HCT116 (cell line): ENCODE results near the gene PSEN2. TPM values are rescaled to one million over a fixed set of nuclear protein-coding genes. Genes with fewer than 3 reads are reported as not detected.

ENCODE experiments used
- ATAC-seq: fragments of 200-7000 bp; cut with Tn5 transposase; 2 replicates; pipeline ENCODE4 v1.9.1; 2020; ENCODE audit warnings: mild to moderate bottlenecking, moderate library complexity
- BruUV-seq: library from RNA; stranded (reverse); fragments of 400-500 nt; replicated peaks from 2 replicates; lab custom pipeline; 2021; lab: Mats Ljungman, UMichigan
- CTCF ChIA-PET: fragments of 300-600 bp; sonication (Branson Sonifier 250); formaldehyde crosslinking; loops from one replicate; lab custom pipeline; 2021; ENCODE audit warnings: antibody characterized with exemption; lab: Charles Lee
- POLR2A ChIA-PET: fragments of 300-600, 350-600 bp; sonication (Branson Sonifier 250); formaldehyde crosslinking; loops from one replicate; lab custom pipeline; 2021; ENCODE audit warnings: antibody characterized with exemption; lab: Charles Lee
- RAD21 ChIA-PET, 2 experiments: fragments of 300-600 bp; sonication (Branson Sonifier 250); formaldehyde crosslinking; loops; one replicate each; lab custom pipeline; 2023; ENCODE audit warnings: low total read pairs in 2 of 2; ENCODE audit not compliant: uncharacterized antibody in 2 of 2, unreplicated experiment in 2 of 2, low non-redundant PET in 1 of 2; lab: Charles Lee
- DNase-seq: peaks from one replicate; pipeline ENCODE4 v3.0.0-alpha.2; 2010; ENCODE audit warnings: low read depth, low spot score
- H2AFZ ChIP-seq: fragments of 200-600 bp; shearing (Covaris generic), sonication (generic); 2 replicates; pipeline ENCODE4 v1.6.1; 2017; ENCODE audit warnings: low read depth, mixed run types, mixed read lengths, antibody characterized with exemption, low read length; ENCODE audit not compliant: poor library complexity, severe bottlenecking
- H3K27ac ChIP-seq: 2 replicates; pipeline ENCODE4 v1.5.1; 2012; ENCODE audit warnings: low read depth, low read length
- H3K27me3 ChIP-seq: fragments of 200-600 bp; sonication (generic); 2 replicates; pipeline ENCODE4 v1.6.1; 2016; ENCODE audit warnings: mixed run types, low read length, mixed read lengths; ENCODE audit not compliant: insufficient read depth
- H3K36me3 ChIP-seq, 2 experiments: fragments of 200-500 bp in 1 of 2; fragments of 200-600 bp in 1 of 2; sonication (Bioruptor generic) in 1 of 2; sonication (generic) in 1 of 2; 2 replicates each; pipeline versions ENCODE4 v1.5.1 to v1.6.1; 2014 to 2016; ENCODE audit warnings: low read length in 2 of 2, inconsistent platforms in 1 of 2, mixed read lengths in 1 of 2, mixed run types in 1 of 2; ENCODE audit not compliant: insufficient read depth in 2 of 2, control insufficient read depth in 1 of 2
- H3K4me1 ChIP-seq, 2 experiments: fragments of 200-600 bp in 1 of 2; sonication (generic) in 1 of 2; 2 replicates each; pipeline versions ENCODE4 v1.5.1 to v1.6.1; 2012 to 2017; ENCODE audit warnings: low read length in 2 of 2, inconsistent platforms in 1 of 2, mild to moderate bottlenecking in 1 of 2, mixed read lengths in 1 of 2, mixed run types in 1 of 2, moderate library complexity in 1 of 2; ENCODE audit not compliant: insufficient read depth in 2 of 2, control insufficient read depth in 1 of 2
- H3K4me2 ChIP-seq: fragments of 200-600 bp; sonication (generic); 2 replicates; pipeline ENCODE4 v1.6.1; 2017; ENCODE audit warnings: mixed run types, low read length, mixed read lengths
- H3K4me3 ChIP-seq, 2 experiments: fragments of 200-600 bp in 1 of 2; sonication (generic) in 1 of 2; replicated peaks in 1 of 2; 2 replicates each; pipeline ENCODE4 v1.5.1; 2011 to 2016; ENCODE audit warnings: low read length in 2 of 2, control low read depth in 1 of 2, low read depth in 1 of 2, mild to moderate bottlenecking in 1 of 2, mixed read lengths in 1 of 2, mixed run types in 1 of 2
- H3K79me2 ChIP-seq: fragments of 200-600 bp; sonication (generic); 2 replicates; pipeline ENCODE4 v1.6.1; 2017; ENCODE audit warnings: mild to moderate bottlenecking, mixed run types, low read length, moderate library complexity, mixed read lengths; ENCODE audit not compliant: insufficient read depth
- H3K9ac ChIP-seq: fragments of 200-600 bp; sonication (generic); 2 replicates; pipeline ENCODE4 v1.6.1; 2016; ENCODE audit warnings: low read length, mixed read lengths
- H3K9me2 ChIP-seq: fragments of 200-600 bp; sonication (generic), shearing (Covaris generic); 2 replicates; pipeline ENCODE4 v1.6.1; 2017; ENCODE audit warnings: mixed run types, mild to moderate bottlenecking, moderate library complexity; ENCODE audit not compliant: insufficient read depth
- H3K9me3 ChIP-seq, 2 experiments: fragments of 200-500 bp in 1 of 2; fragments of 200-600 bp in 1 of 2; sonication (Bioruptor generic) in 1 of 2; sonication (generic) in 1 of 2; 2 replicates each; pipeline ENCODE4 v1.6.1; 2014 to 2017; ENCODE audit warnings: low read length in 2 of 2, mixed read lengths in 2 of 2, inconsistent platforms in 1 of 2, low read depth in 1 of 2, mild to moderate bottlenecking in 1 of 2, mixed run types in 1 of 2, moderate library complexity in 1 of 2; ENCODE audit not compliant: control insufficient read depth in 1 of 2, insufficient read depth in 1 of 2
- H4K20me1 ChIP-seq: fragments of 200-600 bp; sonication (generic), shearing (Covaris generic); 2 replicates; pipeline ENCODE4 v1.6.1; 2017; ENCODE audit warnings: mixed run types, mild to moderate bottlenecking, moderate library complexity; ENCODE audit not compliant: insufficient read depth
- CBX3 ChIP-seq: IDR thresholded peaks from 2 replicates; pipeline ENCODE4 v1.6.1; 2012; ENCODE audit warnings: low read depth
- CEBPB ChIP-seq: IDR thresholded peaks from 2 replicates; pipeline ENCODE4 v1.6.1; 2012; ENCODE audit warnings: low read depth
- EGR1 ChIP-seq: IDR thresholded peaks from 2 replicates; pipeline ENCODE4 v1.6.1; 2012; ENCODE audit warnings: low read depth
- ELF1 ChIP-seq: IDR thresholded peaks from 2 replicates; pipeline ENCODE4 v1.6.1; 2012; ENCODE audit warnings: low read depth, borderline replicate concordance
- EZH2 ChIP-seq: fragments of 200-600 bp; sonication (generic); IDR thresholded peaks from 2 replicates; pipeline ENCODE4 v1.6.1; 2017; ENCODE audit warnings: antibody characterized with exemption, mixed run types
- EZH2phosphoT487 ChIP-seq: fragments of 200-600 bp; IDR thresholded peaks from 2 replicates; pipeline ENCODE4 v1.6.1; 2018; ENCODE audit warnings: antibody characterized with exemption, borderline replicate concordance
- FOSL1 ChIP-seq: IDR thresholded peaks from 2 replicates; pipeline ENCODE4 v1.6.1; 2012; ENCODE audit warnings: low read depth
- JUND ChIP-seq: IDR thresholded peaks from 2 replicates; pipeline ENCODE4 v1.6.1; 2012
- SP1 ChIP-seq: IDR thresholded peaks from 2 replicates; pipeline ENCODE4 v1.6.1; 2012; ENCODE audit warnings: low read depth
- SRF ChIP-seq: IDR thresholded peaks from 2 replicates; pipeline ENCODE4 v1.6.1; 2012; ENCODE audit warnings: low read depth
- ZNF274 ChIP-seq: fragments of 200-500 bp; sonication (Bioruptor generic); IDR thresholded peaks from 2 replicates; pipeline ENCODE4 v1.6.1; 2014; ENCODE audit warnings: mild to moderate bottlenecking, low read depth, low read length, inconsistent platforms
- intact Hi-C: fragments of 100-400 bp; cut with micrococcal nuclease; formaldehyde crosslinking; loops from 2 replicates; pipeline ENCODE4 v1.10.0; 2022
- total RNA-seq: library from RNA; stranded (reverse); gene quantifications from one replicate; pipeline ENCODE4 v1.2.1, GENCODE V29; 2021; ENCODE audit not compliant: unreplicated experiment
- TF ChIP-seq, protein P1 (sequence below), 3 experiments: fragments of 200-600 bp in 1 of 3; sonication (generic) in 1 of 3; IDR thresholded peaks in 2 of 3; conservative IDR thresholded peaks in 1 of 3; 2 replicates each; pipeline ENCODE4 v1.5.1; 2012 to 2017; ENCODE audit warnings: low read depth in 2 of 3, low read length in 2 of 3, antibody characterized with exemption in 1 of 3, borderline replicate concordance in 1 of 3, control low read depth in 1 of 3, mild to moderate bottlenecking in 1 of 3, mixed read lengths in 1 of 3, mixed run types in 1 of 3, moderate library complexity in 1 of 3; ENCODE audit not compliant: insufficient read depth in 1 of 3
- TF ChIP-seq, protein P2 (sequence below): IDR thresholded peaks from 2 replicates; pipeline ENCODE4 v1.6.1; 2012

PSEN2 gene
- total RNA-seq, 1 experiment from 2014 or later: 28.5 TPM

DNA sequence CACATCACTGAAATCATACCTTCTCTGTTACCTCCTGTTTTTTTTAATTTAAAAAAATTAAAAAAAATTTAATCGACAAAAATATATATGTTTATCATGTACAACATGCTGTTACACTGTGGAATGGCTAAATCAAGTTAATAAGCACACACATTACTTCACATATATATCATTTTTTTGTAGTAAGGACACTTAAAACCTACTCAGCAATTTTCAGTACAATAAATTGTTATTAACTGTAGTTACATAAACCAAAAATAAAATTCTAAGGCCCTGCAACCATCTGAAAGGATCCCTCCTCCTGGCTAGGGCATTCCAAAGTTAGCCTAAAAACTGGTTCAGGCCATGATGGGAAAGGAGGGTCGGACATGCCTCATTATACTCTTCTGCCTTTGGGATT is 46.1 kb downstream of the PSEN2 start (continued):
- TF ChIP-seq, protein P1, sequence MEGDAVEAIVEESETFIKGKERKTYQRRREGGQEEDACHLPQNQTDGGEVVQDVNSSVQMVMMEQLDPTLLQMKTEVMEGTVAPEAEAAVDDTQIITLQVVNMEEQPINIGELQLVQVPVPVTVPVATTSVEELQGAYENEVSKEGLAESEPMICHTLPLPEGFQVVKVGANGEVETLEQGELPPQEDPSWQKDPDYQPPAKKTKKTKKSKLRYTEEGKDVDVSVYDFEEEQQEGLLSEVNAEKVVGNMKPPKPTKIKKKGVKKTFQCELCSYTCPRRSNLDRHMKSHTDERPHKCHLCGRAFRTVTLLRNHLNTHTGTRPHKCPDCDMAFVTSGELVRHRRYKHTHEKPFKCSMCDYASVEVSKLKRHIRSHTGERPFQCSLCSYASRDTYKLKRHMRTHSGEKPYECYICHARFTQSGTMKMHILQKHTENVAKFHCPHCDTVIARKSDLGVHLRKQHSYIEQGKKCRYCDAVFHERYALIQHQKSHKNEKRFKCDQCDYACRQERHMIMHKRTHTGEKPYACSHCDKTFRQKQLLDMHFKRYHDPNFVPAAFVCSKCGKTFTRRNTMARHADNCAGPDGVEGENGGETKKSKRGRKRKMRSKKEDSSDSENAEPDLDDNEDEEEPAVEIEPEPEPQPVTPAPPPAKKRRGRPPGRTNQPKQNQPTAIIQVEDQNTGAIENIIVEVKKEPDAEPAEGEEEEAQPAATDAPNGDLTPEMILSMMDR (IDR thresholded peaks at IDR 0.05 in 2 of 3, conservative IDR thresholded peaks at IDR 0.05 in 1 of 3; ENCODE audit: borderline replicate concordance in 1 of 3, insufficient read depth in 1 of 3, low read depth in 2 of 3, low read length in 2 of 3): no peak

DNA sequence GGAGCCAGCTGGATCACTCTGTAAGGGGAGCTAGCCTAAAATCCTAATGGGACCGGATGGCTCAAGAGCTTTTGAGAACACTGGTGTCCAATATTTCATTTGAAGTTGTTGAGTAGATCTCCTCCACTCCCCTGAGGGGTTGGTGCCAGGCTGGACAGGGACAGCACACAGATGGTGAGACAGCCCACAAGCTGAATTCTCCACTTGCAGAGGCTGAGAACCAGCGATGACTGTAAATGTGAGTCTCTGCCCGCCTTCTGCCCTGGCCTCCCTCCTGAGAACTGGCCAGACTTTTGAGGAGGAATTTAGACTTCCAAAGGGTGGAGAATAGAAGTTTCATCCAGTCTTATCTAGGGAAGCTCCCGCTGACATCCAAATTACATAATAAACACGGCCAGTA is 49.2 kb downstream of the PSEN2 start:
- H3K9me2 ChIP-seq: no peaks in the 10 kb centered on the region
- ATAC-seq: no peak
- H3K4me2 ChIP-seq: no peak overlapping the region
- H4K20me1 ChIP-seq: no peaks in the 10 kb centered on the region
- no peak overlapping the region for H3K27ac ChIP-seq
- TF ChIP-seq JUND (no peak), CEBPB (no peak), EGR1 (no peak), ZNF274 (no peak), SRF (no peak), FOSL1 (no peak), EZH2phosphoT487 (no peak), EZH2 (no peak), CBX3 (no peak), ELF1 (no peak), SP1 (no peak)
- TF ChIP-seq, protein P1 (IDR thresholded peaks at IDR 0.05 in 2 of 3, conservative IDR thresholded peaks at IDR 0.05 in 1 of 3; ENCODE audit: borderline replicate concordance in 1 of 3, insufficient read depth in 1 of 3, low read depth in 2 of 3, low read length in 2 of 3): no peak
- TF ChIP-seq, protein P2, sequence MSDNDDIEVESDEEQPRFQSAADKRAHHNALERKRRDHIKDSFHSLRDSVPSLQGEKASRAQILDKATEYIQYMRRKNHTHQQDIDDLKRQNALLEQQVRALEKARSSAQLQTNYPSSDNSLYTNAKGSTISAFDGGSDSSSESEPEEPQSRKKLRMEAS: no peak
- TF ChIP-seq, all 23 proteins: peak for 0
- POLR2A ChIA-PET: no interaction called here
- Histone ChIP-seq H3K27me3 (no peaks in the 10 kb centered on the region), H3K9ac (no peak overlapping the region), H3K36me3 (no peaks in the 10 kb centered on the region), H3K4me1 (no peaks in the 10 kb centered on the region), H3K4me3 (no peak overlapping the region), H3K9me3 (no peaks in the 10 kb centered on the region), H2AFZ (no peak overlapping the region), H3K79me2 (no peaks in the 10 kb centered on the region)
- no peak for DNase-seq
- BruUV-seq: no TSS peak
- CTCF ChIA-PET: interaction anchor here (0.6 kb wide), 1 partner anchor 793 kb away, joined by 3 read pairs; no protein-coding TSS in a partner anchor
- RAD21 ChIA-PET: no interaction called here
- intact Hi-C loops: no loop called here
